Liver (tissue), 9 donors: ENCODE data around the gene APOL6. TPM values are rescaled to one million over a fixed set of nuclear protein-coding genes. Genes with fewer than 3 reads are reported as not detected.

Experiments used
- DNase-seq: peaks from one replicate; pipeline ENCODE4 v3.0.0-alpha.2; 2017; ENCODE audit warnings: low spot score
- H3K27ac ChIP-seq, 2 donors: one replicate each; pipeline ENCODE4 v1.7.0; 2013; ENCODE audit warnings: inconsistent platforms in 2 of 2, low read length in 2 of 2, control low read depth in 1 of 2, low read depth in 1 of 2, mild to moderate bottlenecking in 1 of 2
- H3K27me3 ChIP-seq, 4 donors: one replicate each; pipeline versions ENCODE4 v1.6.1 to v1.7.0; 2013; ENCODE audit warnings: low read length in 3 of 4, inconsistent platforms in 1 of 4, mild to moderate bottlenecking in 1 of 4, moderate library complexity in 1 of 4; ENCODE audit not compliant: control insufficient read depth in 4 of 4, insufficient read depth in 4 of 4
- H3K36me3 ChIP-seq, 4 donors: one replicate each; pipeline versions ENCODE4 v1.6.1 to v1.7.0; 2013; ENCODE audit warnings: low read length in 3 of 4, mild to moderate bottlenecking in 3 of 4, low read depth in 1 of 4, moderate library complexity in 1 of 4; ENCODE audit not compliant: control insufficient read depth in 4 of 4, insufficient read depth in 3 of 4
- H3K4me1 ChIP-seq, 4 donors: one replicate each; pipeline versions ENCODE4 v1.6.1 to v1.7.0; 2013; ENCODE audit warnings: low read length in 3 of 4, mild to moderate bottlenecking in 3 of 4, moderate library complexity in 1 of 4; ENCODE audit not compliant: control insufficient read depth in 4 of 4, insufficient read depth in 4 of 4
- H3K4me3 ChIP-seq, 3 donors: one replicate each; pipeline versions ENCODE4 v1.6.1 to v1.7.0; 2013; ENCODE audit warnings: low read length in 3 of 3, control low read depth in 1 of 3, low read depth in 1 of 3, mild to moderate bottlenecking in 1 of 3
- H3K9ac ChIP-seq, 2 donors: one replicate each; pipeline ENCODE4 v1.7.0; 2013; ENCODE audit warnings: low read length in 2 of 2, mild to moderate bottlenecking in 2 of 2, moderate library complexity in 2 of 2, control low read depth in 1 of 2, low read depth in 1 of 2
- H3K9me3 ChIP-seq, 4 donors: one replicate each; pipeline versions ENCODE4 v1.6.1 to v1.7.0; 2013; ENCODE audit warnings: low read length in 3 of 4; ENCODE audit not compliant: control insufficient read depth in 4 of 4
- ATF3 ChIP-seq: IDR thresholded peaks from 2 replicates; pipeline ENCODE4 v1.6.1; 2016; ENCODE audit warnings: antibody characterized with exemption
- CTCF ChIP-seq: fragments of 150-350 bp; IDR thresholded peaks from 2 replicates; pipeline ENCODE4 v1.5.1; 2017; ENCODE audit warnings: improper control_type of control experiment, low read depth, low read length; ENCODE audit not compliant: missing input control
- EGR1 ChIP-seq, 2 donors: IDR thresholded peaks; 2 replicates each; pipeline ENCODE4 v1.6.1; 2016 to 2018; ENCODE audit warnings: antibody characterized with exemption in 2 of 2, low read depth in 2 of 2
- FOXA2 ChIP-seq: IDR thresholded peaks from 2 replicates; pipeline ENCODE4 v1.6.1; 2016; ENCODE audit warnings: antibody characterized with exemption
- GABPA ChIP-seq, 2 donors: IDR thresholded peaks in 1 of 2; conservative IDR thresholded peaks in 1 of 2; 2 replicates each; pipeline ENCODE4 v1.6.1; 2016; ENCODE audit warnings: antibody characterized with exemption in 2 of 2, mild to moderate bottlenecking in 1 of 2, moderate library complexity in 1 of 2
- HNF4G ChIP-seq: IDR thresholded peaks from 2 replicates; pipeline ENCODE4 v1.6.1; 2016; ENCODE audit warnings: antibody characterized with exemption
- NR2F2 ChIP-seq: IDR thresholded peaks from 2 replicates; pipeline ENCODE4 v1.6.1; 2016; ENCODE audit warnings: antibody characterized with exemption
- RAD21 ChIP-seq, 2 donors: IDR thresholded peaks; 2 replicates each; pipeline ENCODE4 v1.6.1; 2016; ENCODE audit warnings: antibody characterized with exemption in 2 of 2, mild to moderate bottlenecking in 2 of 2
- TAF1 ChIP-seq: conservative IDR thresholded peaks from 2 replicates; pipeline ENCODE4 v1.6.1; 2016; ENCODE audit warnings: antibody characterized with exemption, mild to moderate bottlenecking
- ZBTB33 ChIP-seq: IDR thresholded peaks from 2 replicates; pipeline ENCODE4 v1.6.1; 2016; ENCODE audit warnings: antibody characterized with exemption
- WGBS: extraction: QIAGEN DNeasy Blood & Tissue Kit; methylation state at CpG from one replicate; pipeline ENCODE4 v1.1.7; 2013; 5-methylcytosine and 5-hydroxymethylcytosine counted together
- polyA plus RNA-seq, 2 donors: library from polyadenylated mRNA; stranded (reverse) in 1 of 2; unstranded in 1 of 2; fragments of 200-250 nt in 1 of 2; fragments of >200 nt in 1 of 2; fragmentation: Nextera tagmentation in 1 of 2; extraction: Ambion mirVana in 1 of 2; gene quantifications; one replicate each; pipeline versions ENCODE4 v1.2.1 to v1.2.3, GENCODE V29; 2013 to 2015
- total RNA-seq, 2 donors: library from RNA; depleted of rRNA; stranded (reverse); fragments of >200 nt; gene quantifications; one replicate each; pipeline ENCODE4 v1.2.3, GENCODE V29; 2014
- TF ChIP-seq, protein P1 (sequence below): IDR thresholded peaks from 2 replicates; pipeline ENCODE4 v1.6.1; 2016; ENCODE audit warnings: antibody characterized with exemption
- TF ChIP-seq, protein P2 (sequence below): IDR thresholded peaks from 2 replicates; pipeline ENCODE4 v1.6.1; 2016; ENCODE audit warnings: antibody characterized with exemption, mild to moderate bottlenecking
- donor health status: healthy.
- donor health status: healthy.
- donor health status: healthy.
- donor health status: healthy.
- donor health status: healthy.

APOL6 gene
- total and polyA plus RNA-seq, 4 donors: 10.3 to 80.1 (median 17.3) TPM

- peaks cover 14 to 46% (median 33%) of the 10 kb centered on the region in 4 donors for H3K36me3 ChIP-seq
- H3K4me1 ChIP-seq: peaks cover 0 to 28% (median 23%) of the 10 kb centered on the region in 4 donors
Measured at GRCh38 chr22:35661464-35661863, 13.2 kb downstream of the APOL6 start.

More at GRCh38 chr22:35661464-35661863, 13.2 kb downstream of the APOL6 start:
- TF ChIP-seq CTCF: no peak
- TF ChIP-seq TAF1: no peak
- TF ChIP-seq FOXA2: no peak
- TF ChIP-seq NR2F2: no peak
- no peak for TF ChIP-seq HNF4G
- no peak for TF ChIP-seq ZBTB33
- TF ChIP-seq, protein P1, sequence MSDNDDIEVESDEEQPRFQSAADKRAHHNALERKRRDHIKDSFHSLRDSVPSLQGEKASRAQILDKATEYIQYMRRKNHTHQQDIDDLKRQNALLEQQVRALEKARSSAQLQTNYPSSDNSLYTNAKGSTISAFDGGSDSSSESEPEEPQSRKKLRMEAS: no peak
- TF ChIP-seq EGR1 (IDR thresholded peaks at IDR 0.05; ENCODE audit: low read depth in 2 of 2): no peak
- TF ChIP-seq, protein P2, sequence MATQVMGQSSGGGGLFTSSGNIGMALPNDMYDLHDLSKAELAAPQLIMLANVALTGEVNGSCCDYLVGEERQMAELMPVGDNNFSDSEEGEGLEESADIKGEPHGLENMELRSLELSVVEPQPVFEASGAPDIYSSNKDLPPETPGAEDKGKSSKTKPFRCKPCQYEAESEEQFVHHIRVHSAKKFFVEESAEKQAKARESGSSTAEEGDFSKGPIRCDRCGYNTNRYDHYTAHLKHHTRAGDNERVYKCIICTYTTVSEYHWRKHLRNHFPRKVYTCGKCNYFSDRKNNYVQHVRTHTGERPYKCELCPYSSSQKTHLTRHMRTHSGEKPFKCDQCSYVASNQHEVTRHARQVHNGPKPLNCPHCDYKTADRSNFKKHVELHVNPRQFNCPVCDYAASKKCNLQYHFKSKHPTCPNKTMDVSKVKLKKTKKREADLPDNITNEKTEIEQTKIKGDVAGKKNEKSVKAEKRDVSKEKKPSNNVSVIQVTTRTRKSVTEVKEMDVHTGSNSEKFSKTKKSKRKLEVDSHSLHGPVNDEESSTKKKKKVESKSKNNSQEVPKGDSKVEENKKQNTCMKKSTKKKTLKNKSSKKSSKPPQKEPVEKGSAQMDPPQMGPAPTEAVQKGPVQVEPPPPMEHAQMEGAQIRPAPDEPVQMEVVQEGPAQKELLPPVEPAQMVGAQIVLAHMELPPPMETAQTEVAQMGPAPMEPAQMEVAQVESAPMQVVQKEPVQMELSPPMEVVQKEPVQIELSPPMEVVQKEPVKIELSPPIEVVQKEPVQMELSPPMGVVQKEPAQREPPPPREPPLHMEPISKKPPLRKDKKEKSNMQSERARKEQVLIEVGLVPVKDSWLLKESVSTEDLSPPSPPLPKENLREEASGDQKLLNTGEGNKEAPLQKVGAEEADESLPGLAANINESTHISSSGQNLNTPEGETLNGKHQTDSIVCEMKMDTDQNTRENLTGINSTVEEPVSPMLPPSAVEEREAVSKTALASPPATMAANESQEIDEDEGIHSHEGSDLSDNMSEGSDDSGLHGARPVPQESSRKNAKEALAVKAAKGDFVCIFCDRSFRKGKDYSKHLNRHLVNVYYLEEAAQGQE: no peak
- TF ChIP-seq GABPA (IDR thresholded peaks at IDR 0.05 in 1 of 2, conservative IDR thresholded peaks at IDR 0.05 in 1 of 2): no peak
- no peak for TF ChIP-seq ATF3
- no peak for TF ChIP-seq RAD21 (IDR thresholded peaks at IDR 0.05)
- Histone ChIP-seq H3K27ac (no peak overlapping the region), H3K27me3 (no peaks in the 10 kb centered on the region), H3K9me3 (no peaks in the 10 kb centered on the region), H3K4me3 (no peak overlapping the region), H3K9ac (no peak overlapping the region)
- no peak for DNase-seq
- 71% methylated on average over 2 of the region's 2 CpGs for WGBS
